OCI-LY3 (cell line): ENCODE data around the gene COL12A1.

Experiments used
- H2AFZ ChIP-seq: fragments of 200-600, 300-600 bp; shearing (Covaris generic); 2 replicates; pipeline ENCODE4 v1.6.0; 2014; ENCODE audit warnings: antibody characterized with exemption, low read depth, low read length
- H3K27ac ChIP-seq: fragments of 200-600, 300-600 bp; sonication (generic); 2 replicates; pipeline ENCODE4 v1.5.1; 2014; ENCODE audit warnings: mild to moderate bottlenecking, low read length, moderate library complexity, mixed read lengths
- H3K27me3 ChIP-seq: fragments of 200-600, 300-600 bp; sonication (generic); 2 replicates; pipeline ENCODE4 v1.6.1; 2014; ENCODE audit warnings: low read depth, low read length, mixed read lengths
- H3K36me3 ChIP-seq: fragments of 200-600, 300-600 bp; sonication (generic); replicated peaks from 2 replicates; pipeline ENCODE3; 2014; ENCODE audit warnings: low read depth, low read length, mixed read lengths
- H3K4me1 ChIP-seq: fragments of 300-600, 200-600 bp; sonication (generic); 2 replicates; pipeline ENCODE4 v1.6.1; 2014; ENCODE audit warnings: low read length, mixed read lengths
- H3K4me2 ChIP-seq: fragments of 200-600, 300-600 bp; sonication (generic); 2 replicates; pipeline ENCODE4 v1.6.1; 2014; ENCODE audit warnings: low read length, mixed read lengths
- H3K4me3 ChIP-seq: fragments of 300-600, 200-600 bp; sonication (generic); 2 replicates; pipeline ENCODE4 v1.5.1; 2014; ENCODE audit warnings: antibody characterized with exemption, mild to moderate bottlenecking, low read length, moderate library complexity
- H3K79me2 ChIP-seq: fragments of 300-600, 200-600 bp; shearing (Covaris generic); 2 replicates; pipeline ENCODE4 v1.6.1; 2014; ENCODE audit warnings: mild to moderate bottlenecking, low read length, mixed read lengths
- H3K9ac ChIP-seq: fragments of 300-600, 200-600 bp; shearing (Covaris generic); 2 replicates; pipeline ENCODE4 v1.6.0; 2014; ENCODE audit warnings: mild to moderate bottlenecking, low read length, moderate library complexity
- H3K9me3 ChIP-seq: fragments of 200-600, 300-600 bp; shearing (Covaris generic); 2 replicates; pipeline ENCODE4 v1.6.1; 2014; ENCODE audit warnings: low read length, mixed read lengths; ENCODE audit not compliant: insufficient read depth
- H4K20me1 ChIP-seq: fragments of 200-600, 300-600 bp; sonication (generic); 2 replicates; pipeline ENCODE4 v1.6.1; 2016; ENCODE audit warnings: low read length, mixed read lengths; ENCODE audit not compliant: insufficient read depth
- EZH2phosphoT487 ChIP-seq: fragments of 200-600 bp; shearing (Covaris generic); IDR thresholded peaks from 2 replicates; pipeline ENCODE4 v1.6.1; 2018; ENCODE audit warnings: antibody characterized with exemption, mixed run types, low read depth
- TF ChIP-seq, protein P1 (sequence below): fragments of 200-600, 300-600 bp; sonication (generic); IDR thresholded peaks from 2 replicates; pipeline ENCODE4 v1.5.1; 2014; ENCODE audit warnings: antibody characterized with exemption, low read length, low read depth

COL12A1 gene

DNA sequence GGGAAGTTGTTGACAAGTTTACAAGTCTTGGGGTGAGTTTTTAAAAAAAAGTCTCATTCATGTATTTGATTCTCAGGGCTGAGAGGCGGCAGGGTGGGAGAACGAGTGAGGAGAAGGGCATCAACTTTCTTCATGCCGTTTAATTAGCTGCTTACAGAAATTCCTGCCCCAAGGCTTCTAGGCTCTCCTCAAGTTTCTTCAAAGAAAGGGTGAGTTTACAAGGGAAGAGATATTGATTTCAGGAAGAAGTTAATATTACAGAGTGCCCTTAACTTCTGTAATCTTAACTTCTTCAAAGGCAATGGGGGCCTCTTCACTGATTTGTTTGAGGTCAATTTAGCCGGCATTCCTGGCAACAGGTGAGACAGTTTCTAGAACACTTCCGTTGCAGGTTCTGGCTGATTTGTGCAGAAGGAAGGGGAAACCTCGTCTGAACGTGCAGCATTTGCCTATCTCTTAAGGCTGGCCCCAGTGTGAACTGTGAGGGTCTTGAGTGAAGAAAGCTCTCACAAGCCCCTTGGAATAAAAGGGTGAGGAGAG lies 3.4 kb upstream of the COL12A1 start:
- Histone ChIP-seq H3K36me3 (no peaks in the 10 kb centered on the region), H3K4me2 (peak overlapping the region; percentile 92), H4K20me1 (no peaks in the 10 kb centered on the region), H3K4me3 (peak overlapping the region; percentile 77), H3K27ac (no peak overlapping the region), H3K9ac (no peak overlapping the region), H3K4me1 (peaks cover 26% of the 10 kb centered on the region), H3K27me3 (no peaks in the 10 kb centered on the region), H2AFZ (peak overlapping the region; percentile 30; the same call in 1 of the 2 replicates), H3K79me2 (no peaks in the 10 kb centered on the region), H3K9me3 (no peaks in the 10 kb centered on the region)
- TF ChIP-seq EZH2phosphoT487: no peak
- TF ChIP-seq, protein P1, sequence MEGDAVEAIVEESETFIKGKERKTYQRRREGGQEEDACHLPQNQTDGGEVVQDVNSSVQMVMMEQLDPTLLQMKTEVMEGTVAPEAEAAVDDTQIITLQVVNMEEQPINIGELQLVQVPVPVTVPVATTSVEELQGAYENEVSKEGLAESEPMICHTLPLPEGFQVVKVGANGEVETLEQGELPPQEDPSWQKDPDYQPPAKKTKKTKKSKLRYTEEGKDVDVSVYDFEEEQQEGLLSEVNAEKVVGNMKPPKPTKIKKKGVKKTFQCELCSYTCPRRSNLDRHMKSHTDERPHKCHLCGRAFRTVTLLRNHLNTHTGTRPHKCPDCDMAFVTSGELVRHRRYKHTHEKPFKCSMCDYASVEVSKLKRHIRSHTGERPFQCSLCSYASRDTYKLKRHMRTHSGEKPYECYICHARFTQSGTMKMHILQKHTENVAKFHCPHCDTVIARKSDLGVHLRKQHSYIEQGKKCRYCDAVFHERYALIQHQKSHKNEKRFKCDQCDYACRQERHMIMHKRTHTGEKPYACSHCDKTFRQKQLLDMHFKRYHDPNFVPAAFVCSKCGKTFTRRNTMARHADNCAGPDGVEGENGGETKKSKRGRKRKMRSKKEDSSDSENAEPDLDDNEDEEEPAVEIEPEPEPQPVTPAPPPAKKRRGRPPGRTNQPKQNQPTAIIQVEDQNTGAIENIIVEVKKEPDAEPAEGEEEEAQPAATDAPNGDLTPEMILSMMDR: no peak

GRCh38 chr6:75208298-75209183 lies 2.7 kb upstream of the COL12A1 start:
- Histone ChIP-seq H3K9me3 (no peaks in the 10 kb centered on the region), H3K4me1 (peaks cover 22% of the 10 kb centered on the region), H3K4me2 (peak overlapping the region; percentile 92), H3K9ac (peak overlapping the region; percentile 57), H3K79me2 (no peaks in the 10 kb centered on the region), H2AFZ (peak overlapping the region; percentile 71), H3K36me3 (no peaks in the 10 kb centered on the region), H3K27ac (no peak overlapping the region), H4K20me1 (no peaks in the 10 kb centered on the region), H3K27me3 (no peaks in the 10 kb centered on the region), H3K4me3 (peak overlapping the region; percentile 77)
- TF ChIP-seq, protein P1: peak; percentile 98
- no peak for TF ChIP-seq EZH2phosphoT487

DNA sequence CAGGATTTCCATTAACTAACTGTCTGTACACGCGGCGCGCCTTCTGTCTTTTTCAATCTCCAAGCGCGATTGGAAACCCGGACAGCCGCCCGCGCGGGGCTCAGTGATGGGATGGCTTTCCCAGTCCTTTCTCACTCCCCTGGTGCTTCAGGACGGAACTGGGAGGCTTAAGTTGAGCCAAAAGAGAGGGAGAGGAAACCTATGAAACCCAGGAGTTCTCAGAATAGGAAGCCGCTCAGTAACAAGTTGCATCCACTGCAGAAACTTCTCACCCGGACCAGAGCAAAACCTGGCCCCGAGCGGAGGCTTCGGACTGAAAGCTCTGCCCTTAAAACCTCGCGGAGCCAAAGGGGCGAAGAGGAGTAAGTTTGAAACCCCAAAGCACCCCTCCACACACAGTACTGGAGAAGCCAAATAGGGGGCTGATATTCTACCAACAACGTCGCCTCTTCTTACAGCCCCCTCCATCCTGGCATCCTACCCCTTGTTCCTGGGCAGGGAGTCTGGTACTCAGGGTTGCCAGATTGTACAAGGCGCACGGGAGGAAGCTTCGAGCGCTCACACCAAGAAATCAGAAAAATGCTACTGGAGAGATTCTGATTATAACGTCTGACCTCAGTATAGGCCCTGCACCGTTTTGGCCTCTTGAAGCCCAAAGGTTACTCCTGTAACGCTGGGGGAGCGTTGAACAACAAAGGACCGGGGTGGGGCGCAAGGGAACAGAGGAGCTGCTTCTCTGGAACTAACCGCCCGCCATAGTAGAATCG lies 906 bp upstream of the COL12A1 start:
- TF ChIP-seq, protein P1: no peak
- TF ChIP-seq EZH2phosphoT487: no peak
- Histone ChIP-seq H4K20me1 (no peaks in the 10 kb centered on the region), H3K79me2 (no peaks in the 10 kb centered on the region), H3K27ac (no peak overlapping the region), H3K4me1 (peaks cover 21% of the 10 kb centered on the region), H3K4me2 (no peak overlapping the region), H3K9me3 (no peaks in the 10 kb centered on the region), H3K4me3 (no peak overlapping the region), H3K36me3 (no peaks in the 10 kb centered on the region), H2AFZ (no peak overlapping the region), H3K27me3 (no peaks in the 10 kb centered on the region), H3K9ac (no peak overlapping the region)
